A549 treated with DMSO at 1 μM for 4 hours (cell line): ENCODE results near the gene CDC25B. TPM values are rescaled to one million over a fixed set of nuclear protein-coding genes. Genes with fewer than 3 reads are reported as not detected.

Experiments
- total RNA-seq: library from RNA; stranded (reverse); fragments of 200-300 nt; extraction: Qiagen RNA extraction; gene quantifications from 5 replicates; pipeline ENCODE4 v1.2.3, GENCODE V29; 2022; ENCODE audit warnings: low read depth

CDC25B gene
- total RNA-seq, result 175 to 226 TPM (median 212 TPM) in 5 replicates

DNA sequence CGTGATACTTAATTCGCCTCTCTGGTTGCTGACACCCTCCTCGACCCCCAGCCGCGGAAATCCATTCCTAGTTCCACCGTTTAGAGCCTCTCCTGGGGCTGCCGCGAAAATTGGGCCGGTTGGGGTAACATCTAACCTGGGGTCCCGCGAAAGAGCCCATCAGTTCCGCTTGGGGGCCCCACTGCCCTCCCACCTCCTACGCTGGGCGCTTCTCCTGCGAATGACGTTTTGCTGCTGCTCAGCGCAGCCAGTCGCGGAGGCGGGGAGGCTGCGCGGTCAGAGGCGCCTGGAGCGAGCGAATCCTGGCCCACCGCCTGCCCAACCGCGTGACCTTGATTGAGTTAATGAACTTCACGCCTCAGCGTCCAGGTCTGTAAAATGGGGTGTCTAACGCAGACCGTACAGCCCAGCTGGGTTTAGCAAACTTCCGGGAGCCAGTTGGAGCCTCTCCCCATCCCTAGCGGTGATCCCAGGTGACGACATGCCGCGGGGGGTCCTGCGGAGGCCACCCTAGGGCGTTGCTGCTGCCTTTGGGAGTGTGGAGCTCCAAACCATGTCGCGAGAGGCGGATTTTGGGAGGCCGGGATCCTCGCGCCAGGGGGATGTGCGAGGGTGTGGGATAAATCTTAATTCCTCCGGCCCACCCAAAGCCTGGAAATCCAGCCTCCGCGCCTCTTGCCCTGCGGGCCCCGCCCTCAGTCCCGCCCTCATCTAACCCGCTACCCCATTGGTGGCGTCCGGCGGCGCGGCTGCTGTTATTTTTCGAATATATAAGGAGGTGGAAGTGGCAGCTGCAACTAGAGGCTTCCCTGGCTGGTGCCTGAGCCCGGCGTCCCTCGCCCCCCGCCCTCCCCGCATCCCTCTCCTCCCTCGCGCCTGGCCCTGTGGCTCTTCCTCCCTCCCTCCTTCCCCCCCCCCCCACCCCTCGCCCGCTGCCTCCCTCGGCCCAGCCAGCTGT is at the start of gene CDC25B:
CDC25B (plus strand) TSS at position 800 of the 958 bp plus-strand sequence. CDS start 222 bp downstream, outside the sequence.

GRCh38 chr20:3767427-3768341 is 28.4 kb upstream of the CDC25B start, which contains the start of gene ADISSP:
Gene ADISSP (minus strand): TSS chr20:3767753. CDS start chr20:3760100, 7,653 bp downstream.

DNA sequence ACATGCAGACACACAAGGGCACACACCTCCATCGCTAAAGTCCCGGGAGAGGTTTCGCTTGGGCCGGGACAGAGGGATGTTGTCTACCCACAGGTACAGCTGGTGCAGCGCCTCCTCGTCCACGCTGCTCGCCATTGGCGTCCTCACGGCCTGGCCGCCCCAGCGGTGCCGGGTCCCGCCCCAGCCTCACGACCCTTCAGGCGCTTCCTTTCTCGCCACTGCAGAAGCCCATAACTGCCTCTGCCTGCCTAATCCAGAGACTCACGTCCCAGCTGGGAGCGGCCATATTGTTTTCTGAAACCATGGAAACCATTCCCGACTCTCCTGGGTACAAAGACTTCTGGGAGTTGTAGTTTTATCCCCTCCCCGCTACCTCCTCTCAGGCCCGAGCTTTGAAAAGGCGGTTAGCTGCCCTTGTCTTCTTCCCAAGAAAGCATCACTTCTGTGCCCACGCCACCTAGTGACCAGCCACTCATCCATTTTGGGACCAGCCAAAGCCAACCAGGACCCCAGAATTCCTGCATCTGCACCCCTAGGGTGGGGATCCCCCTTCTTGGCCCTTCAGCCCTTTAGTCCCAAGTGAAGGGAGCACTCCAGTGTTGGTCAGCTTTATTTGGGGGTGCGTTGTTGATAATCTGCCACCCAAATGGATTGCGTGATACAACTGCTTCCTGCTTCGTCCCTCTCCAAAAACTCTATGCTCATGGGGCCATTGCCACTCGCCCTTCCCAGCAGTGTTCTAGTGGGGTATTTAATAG is 14.8 kb upstream of the CDC25B start, which contains the start of gene SPEF1:
SPEF1 (minus strand) TSS at position 296 of the 758 bp plus-strand sequence; CDS start at position 135, 161 bp downstream.

DNA sequence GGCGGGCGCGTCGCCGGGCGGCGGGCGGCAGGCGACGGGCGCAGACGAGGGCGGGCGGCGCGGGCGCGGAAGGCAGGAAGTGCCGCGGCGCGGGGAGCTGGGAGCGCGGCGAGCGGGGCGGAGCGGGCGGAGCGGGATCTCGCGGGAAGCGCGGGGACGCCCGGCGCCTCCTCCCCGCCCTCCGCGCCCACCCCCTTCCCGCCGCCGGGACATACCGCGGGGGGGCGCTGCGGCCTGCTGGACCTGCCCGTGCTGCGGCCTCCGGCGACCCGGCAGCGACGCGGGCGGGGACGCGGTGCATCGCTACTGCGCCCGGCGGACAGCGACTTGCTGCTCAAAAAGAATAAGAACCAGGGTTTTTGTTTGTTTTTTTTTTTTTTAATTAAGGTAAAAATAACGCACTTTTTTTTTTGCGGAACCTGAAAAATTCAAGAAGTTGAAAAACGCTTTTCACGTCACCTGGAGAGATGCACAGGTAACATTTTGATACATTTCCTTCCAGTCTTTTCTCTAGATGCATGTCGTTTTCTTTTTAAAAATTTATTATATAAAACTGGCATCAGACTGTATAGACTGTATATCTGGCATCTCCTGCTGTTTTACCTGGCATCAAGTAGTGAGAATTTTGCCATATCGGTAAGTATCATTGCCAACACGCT is 9.3 kb upstream of the CDC25B start, which contains the start of gene CENPB:
CENPB (minus strand) TSS at position 76 of the 659 bp plus-strand sequence. CDS start 257 bp downstream, outside the sequence.

DNA sequence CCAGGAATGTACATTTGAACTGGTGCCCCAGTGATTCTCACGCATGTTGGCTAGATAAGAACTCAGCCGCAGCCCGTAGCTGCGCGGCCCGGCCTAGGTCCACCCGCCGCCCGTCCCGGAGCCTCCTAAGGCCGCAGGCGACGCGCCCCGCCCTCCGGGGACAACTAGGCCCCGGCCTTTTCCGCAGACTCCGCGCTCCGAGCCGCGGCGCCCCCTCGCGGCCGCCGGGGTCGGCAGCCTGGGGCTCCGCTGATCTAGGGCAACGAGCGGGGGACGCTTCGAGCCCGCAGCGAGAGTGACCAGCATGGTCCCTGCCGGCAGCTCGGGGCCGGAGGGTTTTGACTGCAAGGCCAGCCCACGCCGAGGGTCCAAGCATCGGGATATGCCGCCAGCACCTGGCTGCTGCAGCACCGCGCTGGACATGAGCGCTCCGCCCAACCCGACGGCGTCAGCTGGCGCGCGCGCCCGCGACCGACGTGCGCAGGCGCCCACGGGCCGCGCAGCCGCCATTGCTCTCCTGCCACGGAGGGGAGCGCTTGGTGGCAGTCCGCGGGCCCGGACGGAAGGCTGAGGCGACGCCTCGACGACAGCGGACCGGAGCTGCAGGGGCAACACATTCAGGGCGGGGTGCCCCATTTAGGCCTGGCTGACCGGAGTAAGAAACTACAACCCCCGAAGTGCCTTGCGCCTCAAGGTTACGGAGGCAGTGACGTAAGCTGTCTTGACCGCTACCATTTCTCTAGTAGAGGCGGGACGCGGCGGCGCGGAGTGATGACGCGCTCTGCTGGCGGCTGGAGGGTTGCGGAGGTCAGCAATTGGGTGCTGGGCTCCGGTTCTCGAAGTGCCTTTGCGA is 24.2 kb downstream of the CDC25B start, which contains the start of gene AP5S1:
AP5S1 (plus strand) TSS at position 500 of the 853 bp plus-strand sequence. CDS start 1,571 bp downstream, outside the sequence.

GRCh38 chr20:3846740-3847428 is 50.8 kb downstream of the CDC25B start, which contains the start of gene MAVS:
Gene MAVS (plus strand): TSS chr20:3846834. CDS start chr20:3854625, 7,791 bp downstream.

Other genes starting within 250 kb of the CDC25B start
- not detected in 5 replicates for gene GFRA4, start 132.9 kb upstream of the CDC25B start, total RNA-seq
- gene ADAM33, start 114.3 kb upstream of the CDC25B start, total RNA-seq, result 0.05 to 0.06 TPM (median 0.05 TPM) in 3 of 5 replicates, not detected in the others
- 0.01 to 0.04 TPM (median 0.02 TPM) in 3 of 5 replicates, not detected in the others for gene SIGLEC1, start 83.7 kb upstream of the CDC25B start, total RNA-seq
- 0.28 to 0.53 TPM (median 0.38 TPM) in 5 replicates for gene HSPA12B, start 63.6 kb upstream of the CDC25B start, total RNA-seq
- gene ADISSP, start 28.6 kb upstream of the CDC25B start, total RNA-seq, result 115 to 165 TPM (median 140 TPM) in 5 replicates
- gene SPEF1, start 14.9 kb upstream of the CDC25B start, total RNA-seq, result 1.6 to 2.4 TPM (median 2.0 TPM) in 5 replicates
- gene CENPB, start 9.6 kb upstream of the CDC25B start, total RNA-seq, result 109 to 122 TPM (median 116 TPM) in 5 replicates
- 14.7 to 20.4 TPM (median 18.7 TPM) in 5 replicates for gene AP5S1, start 24.2 kb downstream of the CDC25B start, total RNA-seq
- gene MAVS, start 50.5 kb downstream of the CDC25B start, total RNA-seq, result 19.5 to 26.3 TPM (median 24.3 TPM) in 5 replicates
- 50.4 to 60.3 TPM (median 57.8 TPM) in 5 replicates for gene PANK2, start 93.1 kb downstream of the CDC25B start, total RNA-seq
- gene RNF24, start 219.2 kb downstream of the CDC25B start, total RNA-seq, result 11.7 to 15.2 TPM (median 15.0 TPM) in 5 replicates